HG02642 (cell line): Measurements from ENCODE around the gene BMP10.

Experiments used
- ATAC-seq: cut with Tn5 transposase; IDR thresholded peaks from one replicate; pipeline ENCODE4 v1.9.1; 2021; ENCODE audit warnings: mild to moderate bottlenecking; ENCODE audit not compliant: unreplicated experiment, poor library complexity

BMP10 gene

GRCh38 chr2:68871159-68871764 is at the start of gene BMP10:
Gene BMP10, minus strand, starts transcription at chr2:68871397. Its CDS starts 39 bp downstream, at chr2:68871358.
- no peak for ATAC-seq

GRCh38 chr2:68920481-68921170 is 49.4 kb upstream of the BMP10 start:
- ATAC-seq = no peak

GRCh38 chr2:68918497-68918896 is 47.3 kb upstream of the BMP10 start:
- no peak for ATAC-seq

- no peak for ATAC-seq
These were observed 46.0 kb upstream of the BMP10 start for GRCh38 chr2:68917034-68917718.

GRCh38 chr2:68916226-68916625 is 45.0 kb upstream of the BMP10 start:
- ATAC-seq = no peak

- ATAC-seq = no peak
These were observed 44.2 kb upstream of the BMP10 start for GRCh38 chr2:68915393-68915792.

GRCh38 chr2:68913359-68913758 is 42.2 kb upstream of the BMP10 start:
- no peak for ATAC-seq

- no peak for ATAC-seq
These were observed 41.5 kb upstream of the BMP10 start for GRCh38 chr2:68912732-68913131.

- no peak for ATAC-seq
These were observed 40.9 kb upstream of the BMP10 start for GRCh38 chr2:68912111-68912510.

GRCh38 chr2:68911709-68912108 is 40.5 kb upstream of the BMP10 start:
- no peak for ATAC-seq

- no peak for ATAC-seq
These were observed 40.0 kb upstream of the BMP10 start for GRCh38 chr2:68911246-68911645.

GRCh38 chr2:68909793-68910674 is 38.8 kb upstream of the BMP10 start:
- peak; percentile 36 for ATAC-seq

GRCh38 chr2:68908392-68908970 is 37.3 kb upstream of the BMP10 start:
- ATAC-seq = peak; percentile 97

- ATAC-seq = peak; percentile 23
These were observed 36.7 kb upstream of the BMP10 start for GRCh38 chr2:68907920-68908253.

GRCh38 chr2:68907232-68907919 is 36.2 kb upstream of the BMP10 start:
- no peak for ATAC-seq

- no peak for ATAC-seq
These were observed 35.5 kb upstream of the BMP10 start for GRCh38 chr2:68906716-68907115.

GRCh38 chr2:68905116-68905515 is 33.9 kb upstream of the BMP10 start:
- ATAC-seq = no peak

GRCh38 chr2:68901561-68901960 is 30.4 kb upstream of the BMP10 start:
- ATAC-seq = no peak

GRCh38 chr2:68901199-68901514 is 30.0 kb upstream of the BMP10 start:
- no peak for ATAC-seq
